K562 (cell line): ENCODE data around the gene FOXP4.

Source experiments
- CBX2 ChIP-seq: fragments of 200-600 bp; sonication (generic); IDR thresholded peaks from one replicate; pipeline ENCODE4 v1.6.1; 2012; ENCODE audit warnings: mild to moderate bottlenecking, low read length, inconsistent platforms; ENCODE audit not compliant: insufficient read depth, poor library complexity, severe bottlenecking
- CTCF ChIP-seq, 3 experiments: IDR thresholded peaks in 2 of 3; conservative IDR thresholded peaks in 1 of 3; 2 replicates each; pipeline ENCODE4 v1.5.1; 2011 to 2012; ENCODE audit warnings: low read length in 3 of 3, mild to moderate bottlenecking in 3 of 3, control low read depth in 2 of 3, improper control_type of control experiment in 1 of 3, inconsistent platforms in 1 of 3, low read depth in 1 of 3, mixed read lengths in 1 of 3, moderate library complexity in 1 of 3; ENCODE audit not compliant: insufficient read depth in 2 of 3
- EZH2 ChIP-seq: IDR thresholded peaks from 2 replicates; pipeline ENCODE4 v1.6.1; 2012; ENCODE audit warnings: low read depth, mild to moderate bottlenecking, inconsistent platforms, low read length, borderline replicate concordance
- HSF4 ChIP-seq: fragments of 250-450 bp; sonication (Bioruptor Pico); IDR thresholded peaks from 2 replicates; pipeline ENCODE4 v2.1.2; 2022; ENCODE audit warnings: mild to moderate bottlenecking, moderate library complexity, borderline replicate concordance
- KAT8 ChIP-seq: fragments of 450-650 bp; IDR thresholded peaks from 2 replicates; pipeline ENCODE4 v1.6.1; 2016; ENCODE audit warnings: low read depth, mild to moderate bottlenecking
- NFRKB ChIP-seq: fragments of 450-650 bp; IDR thresholded peaks from 2 replicates; pipeline ENCODE4 v1.6.1; 2016; ENCODE audit warnings: low read depth
- NRF1 ChIP-seq, 2 experiments: fragments of 450-650 bp; IDR thresholded peaks in 1 of 2; conservative IDR thresholded peaks in 1 of 2; 2 replicates each; pipeline ENCODE4 v1.6.1; 2014; ENCODE audit warnings: mild to moderate bottlenecking in 2 of 2
- SNAPC5 ChIP-seq: fragments of 250-450 bp; sonication (Bioruptor Pico); IDR thresholded peaks from 2 replicates; pipeline ENCODE4 v1.8.0; 2021; ENCODE audit warnings: moderate library complexity, mild to moderate bottlenecking, inconsistent platforms
- ZBTB2 ChIP-seq: fragments of 450-650 bp; IDR thresholded peaks from 2 replicates; pipeline ENCODE4 v1.6.1; 2016; ENCODE audit warnings: antibody characterized with exemption
- ZNF280A ChIP-seq: fragments of 450-650 bp; IDR thresholded peaks from 2 replicates; pipeline ENCODE4 v1.6.1; 2018; ENCODE audit warnings: mild to moderate bottlenecking, low read depth; ENCODE audit not compliant: partially characterized antibody

GRCh38 chr6:41560431-41561192 is 14.4 kb downstream of the FOXP4 start:
- no peak for TF ChIP-seq KAT8
- no peak for TF ChIP-seq NRF1 (conservative IDR thresholded peaks at IDR 0.05 in 1 of 2, IDR thresholded peaks at IDR 0.05 in 1 of 2)
- TF ChIP-seq CTCF (IDR thresholded peaks at IDR 0.05 in 2 of 3, conservative IDR thresholded peaks at IDR 0.05 in 1 of 3; ENCODE audit: insufficient read depth in 2 of 3, low read depth in 1 of 3, low read length in 3 of 3): no peak
- TF ChIP-seq CBX2: no peak
- TF ChIP-seq NFRKB: no peak
- no peak for TF ChIP-seq ZNF280A
- no peak for TF ChIP-seq HSF4 (CRISPR knock-in tag)
- no peak for TF ChIP-seq SNAPC5
- TF ChIP-seq EZH2: no peak
- TF ChIP-seq ZBTB2: no peak
